GM18508 (cell line): ENCODE results near the gene TRIM72.
"Not testable (repeated sequence)": the region's sequence is repeated elsewhere in the genome, so short reads cannot be mapped to it uniquely, and the experiment has no call there.

Experiments used
- ATAC-seq: cut with Tn5 transposase; IDR thresholded peaks from one replicate; pipeline ENCODE4 v1.9.1; 2021; ENCODE audit warnings: moderate number of reproducible peaks; ENCODE audit not compliant: insufficient read depth, unreplicated experiment

Gene TRIM72

GRCh38 chr16:31277659-31278260, 63.8 kb downstream of the TRIM72 start:
- ATAC-seq = no peak

GRCh38 chr16:31278853-31279252, 64.9 kb downstream of the TRIM72 start:
- not testable (repeated sequence) for ATAC-seq
